GM12878 (cell line): ENCODE measurements around the gene SORBS2. TPM values are rescaled to one million over a fixed set of nuclear protein-coding genes. Genes with fewer than 3 reads are reported as not detected.

Source experiments
- ATAC-seq: fragments of 200-7000 bp; cut with Tn5 transposase; 3 replicates; pipeline ENCODE4 v1.9.1; 2020; ENCODE audit warnings: mild to moderate bottlenecking, moderate library complexity
- BruUV-seq: library from RNA; stranded (reverse); fragments of 400-500 nt; replicated peaks from 2 replicates; lab custom pipeline; 2021; lab: Mats Ljungman, UMichigan
- CTCF ChIA-PET: fragments of 300-600 bp; sonication (Branson Sonifier 250); formaldehyde crosslinking; extraction: SDS; loops from one replicate; lab custom pipeline; 2021; ENCODE audit warnings: inconsistent platforms; lab: Yijun Ruan, JAX
- POLR2A ChIA-PET: fragments of 350-600 bp; formaldehyde crosslinking; extraction: SDS; loops from one replicate; lab custom pipeline; 2021; ENCODE audit warnings: inconsistent platforms; lab: Charles Lee
- RAD21 ChIA-PET: fragments of 300-600 bp; sonication (Branson Sonifier 250); formaldehyde crosslinking; loops from one replicate; lab custom pipeline; 2023; ENCODE audit warnings: antibody characterized with exemption; ENCODE audit not compliant: unreplicated experiment; lab: Charles Lee
- SMC1A ChIA-PET: fragments of 300-600 bp; sonication (Branson Sonifier 250); formaldehyde crosslinking; loops from one replicate; lab custom pipeline; 2023; ENCODE audit not compliant: unreplicated experiment, uncharacterized antibody; lab: Charles Lee
- DNase-seq: peaks from one replicate; pipeline ENCODE4 v3.0.0-alpha.2; 2011; ENCODE audit warnings: low read depth, low spot score
- FAIRE-seq: peaks from 3 replicates; lab custom pipeline; 2011; peaks lifted over from hg19 to GRCh38; lab: Jason Lieb, UNC
- H2AFZ ChIP-seq: 2 replicates; pipeline ENCODE4 v1.6.0; 2011; ENCODE audit warnings: low read depth, low read length, control low read depth; ENCODE audit not compliant: control insufficient read depth
- H3K27ac ChIP-seq: 2 replicates; pipeline ENCODE4 v1.5.1; 2011; ENCODE audit warnings: control low read depth; ENCODE audit not compliant: control insufficient read depth, insufficient read depth
- H3K27me3 ChIP-seq, 2 experiments: replicated peaks in 1 of 2; 2 replicates each; pipeline versions ENCODE4 v1.6.0 to v1.6.1; 2011; ENCODE audit warnings: low read length in 1 of 2; ENCODE audit not compliant: control insufficient read depth in 2 of 2, insufficient read depth in 2 of 2
- H3K36me3 ChIP-seq, 2 experiments: 2 replicates each; pipeline ENCODE4 v1.5.1; 2011; ENCODE audit warnings: low read length in 1 of 2; ENCODE audit not compliant: control insufficient read depth in 2 of 2, insufficient read depth in 2 of 2
- H3K4me1 ChIP-seq: 2 replicates; pipeline ENCODE4 v1.6.1; 2011; ENCODE audit warnings: mild to moderate bottlenecking, low read length, moderate library complexity, mixed read lengths; ENCODE audit not compliant: control insufficient read depth, insufficient read depth
- H3K4me2 ChIP-seq: 2 replicates; pipeline ENCODE4 v1.6.0; 2011; ENCODE audit warnings: control low read depth; ENCODE audit not compliant: control insufficient read depth, insufficient read depth
- H3K4me3 ChIP-seq: fragments of 200-600 bp; sonication (generic); 2 replicates; pipeline ENCODE4 v1.5.1; 2016
- H3K79me2 ChIP-seq: 2 replicates; pipeline ENCODE4 v1.6.0; 2011; ENCODE audit warnings: low read length; ENCODE audit not compliant: control insufficient read depth, insufficient read depth
- H3K9ac ChIP-seq: 2 replicates; pipeline ENCODE4 v1.8.0; 2011; ENCODE audit warnings: low read length, control low read depth, mixed read lengths; ENCODE audit not compliant: control insufficient read depth, insufficient read depth
- H3K9me3 ChIP-seq: replicated peaks from 3 replicates; pipeline ENCODE4 v1.5.1; 2011; ENCODE audit warnings: mild to moderate bottlenecking, low read length; ENCODE audit not compliant: control insufficient read depth, insufficient read depth
- H4K20me1 ChIP-seq: 2 replicates; pipeline ENCODE4 v1.6.0; 2011; ENCODE audit not compliant: control insufficient read depth, insufficient read depth
- BACH1 ChIP-seq: fragments of 450-650 bp; IDR thresholded peaks from 2 replicates; pipeline ENCODE4 v1.6.1; 2017; ENCODE audit warnings: mild to moderate bottlenecking, borderline replicate concordance
- PAX5 ChIP-seq: IDR thresholded peaks from 2 replicates; pipeline ENCODE4 v1.6.1; 2011; ENCODE audit warnings: low read depth, low read length, borderline replicate concordance
- PML ChIP-seq: IDR thresholded peaks from 2 replicates; pipeline ENCODE4 v1.6.1; 2012; ENCODE audit warnings: low read length, inconsistent platforms
- POLR2AphosphoS5 ChIP-seq: IDR thresholded peaks from 2 replicates; pipeline ENCODE4 v1.6.1; 2011; ENCODE audit warnings: mild to moderate bottlenecking, low read length, inconsistent platforms
- SMAD1 ChIP-seq: fragments of 450-650 bp; IDR thresholded peaks from 2 replicates; pipeline ENCODE4 v1.6.1; 2018; ENCODE audit warnings: mild to moderate bottlenecking, low read depth; ENCODE audit not compliant: partially characterized antibody
- TCF12 ChIP-seq: IDR thresholded peaks from 2 replicates; pipeline ENCODE4 v1.6.1; 2011; ENCODE audit warnings: low read depth, mild to moderate bottlenecking, low read length
- ZNF384 ChIP-seq: IDR thresholded peaks from 2 replicates; pipeline ENCODE4 v1.6.1; 2012; ENCODE audit warnings: low read depth, mild to moderate bottlenecking, low read length, improper control_type of control experiment, borderline replicate concordance
- WGBS: methylation state at CpG from one replicate; pipeline ENCODE4 v1.1.6; 2016; ENCODE audit warnings: low lambda C conversion rate; ENCODE audit not compliant: insufficient replicate concordance, insufficient coverage; ENCODE audit errors: missing lambda C conversion rate; 5-methylcytosine and 5-hydroxymethylcytosine counted together
- in situ Hi-C: fragments of 300-500 bp; cut with MboI; formaldehyde crosslinking; loops from 9 replicates; pipeline ENCODE4 v1.14.3; 2018; ENCODE audit warnings: mixed read lengths
- intact Hi-C: fragments of 100-400 bp; cut with micrococcal nuclease; formaldehyde crosslinking; loops from one replicate; pipeline ENCODE4 v1.14.2; 2022; ENCODE audit not compliant: unreplicated experiment
- polyA plus RNA-seq, 11 experiments: library from polyadenylated mRNA; depleted of rRNA in 4 of 11; unstranded in 6 of 11; stranded (reverse) in 5 of 11; fragments of >200 nt; fragmentation: Nextera tagmentation in 4 of 11; fragmentation: Illumina TruSeq in 1 of 11; extraction: Ambion mirVana in 4 of 11; extraction: Trizol in 1 of 11; gene quantifications; 1 replicate in 1 of 11; 2 replicates in 10 of 11; pipeline versions ENCODE4 v1.2.1 to v1.2.3, GENCODE V29; 2011 to 2016; ENCODE audit warnings: inconsistent platforms in 2 of 11, missing spikeins in 2 of 11, low read depth in 1 of 11
- total RNA-seq, 4 experiments: library from RNA; depleted of rRNA in 3 of 4; stranded (reverse); fragments of >200 nt in 3 of 4; fragmentation: Illumina TruSeq in 1 of 4; extraction: Trizol in 1 of 4; gene quantifications; 2 replicates each; pipeline versions ENCODE4 v1.2.1 to v1.2.3, GENCODE V29; 2013 to 2021
- TF ChIP-seq, protein P1 (sequence below): fragments of 450-650 bp; IDR thresholded peaks from 2 replicates; pipeline ENCODE4 v1.6.1; 2017; ENCODE audit warnings: mild to moderate bottlenecking, moderate library complexity
- TF ChIP-seq, protein P2 (sequence below): fragments of 450-650 bp; conservative IDR thresholded peaks from 2 replicates; pipeline ENCODE4 v1.6.1; 2017; ENCODE audit warnings: mild to moderate bottlenecking, moderate library complexity

The SORBS2 gene
- total and polyA plus RNA-seq, 10 of the 15 experiments (the other 5 are each of a cell fraction or from before 2014, with no cell fraction given), result 0.06 to 3.0 (median 0.79) TPM

DNA sequence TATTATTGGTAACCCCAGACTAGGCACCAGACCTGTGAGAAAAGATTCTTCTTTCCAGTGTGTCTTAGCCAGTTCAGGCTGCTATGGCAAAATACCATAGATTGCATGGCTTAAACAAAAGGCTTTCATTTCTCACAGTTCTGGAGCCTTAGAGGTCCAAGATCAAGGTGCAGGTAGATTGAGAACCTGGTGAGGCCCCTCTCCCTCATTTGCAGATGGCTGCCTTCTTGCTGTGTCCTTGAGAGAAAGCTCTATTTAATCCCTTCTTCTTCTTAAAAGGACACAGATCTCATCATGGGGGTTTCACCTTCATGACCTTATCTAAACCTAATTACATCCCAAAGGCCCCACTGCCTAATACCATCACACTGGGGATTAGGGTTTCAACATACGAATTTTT, 273.2 kb downstream of the SORBS2 start (continued):
- TF ChIP-seq, protein P1, sequence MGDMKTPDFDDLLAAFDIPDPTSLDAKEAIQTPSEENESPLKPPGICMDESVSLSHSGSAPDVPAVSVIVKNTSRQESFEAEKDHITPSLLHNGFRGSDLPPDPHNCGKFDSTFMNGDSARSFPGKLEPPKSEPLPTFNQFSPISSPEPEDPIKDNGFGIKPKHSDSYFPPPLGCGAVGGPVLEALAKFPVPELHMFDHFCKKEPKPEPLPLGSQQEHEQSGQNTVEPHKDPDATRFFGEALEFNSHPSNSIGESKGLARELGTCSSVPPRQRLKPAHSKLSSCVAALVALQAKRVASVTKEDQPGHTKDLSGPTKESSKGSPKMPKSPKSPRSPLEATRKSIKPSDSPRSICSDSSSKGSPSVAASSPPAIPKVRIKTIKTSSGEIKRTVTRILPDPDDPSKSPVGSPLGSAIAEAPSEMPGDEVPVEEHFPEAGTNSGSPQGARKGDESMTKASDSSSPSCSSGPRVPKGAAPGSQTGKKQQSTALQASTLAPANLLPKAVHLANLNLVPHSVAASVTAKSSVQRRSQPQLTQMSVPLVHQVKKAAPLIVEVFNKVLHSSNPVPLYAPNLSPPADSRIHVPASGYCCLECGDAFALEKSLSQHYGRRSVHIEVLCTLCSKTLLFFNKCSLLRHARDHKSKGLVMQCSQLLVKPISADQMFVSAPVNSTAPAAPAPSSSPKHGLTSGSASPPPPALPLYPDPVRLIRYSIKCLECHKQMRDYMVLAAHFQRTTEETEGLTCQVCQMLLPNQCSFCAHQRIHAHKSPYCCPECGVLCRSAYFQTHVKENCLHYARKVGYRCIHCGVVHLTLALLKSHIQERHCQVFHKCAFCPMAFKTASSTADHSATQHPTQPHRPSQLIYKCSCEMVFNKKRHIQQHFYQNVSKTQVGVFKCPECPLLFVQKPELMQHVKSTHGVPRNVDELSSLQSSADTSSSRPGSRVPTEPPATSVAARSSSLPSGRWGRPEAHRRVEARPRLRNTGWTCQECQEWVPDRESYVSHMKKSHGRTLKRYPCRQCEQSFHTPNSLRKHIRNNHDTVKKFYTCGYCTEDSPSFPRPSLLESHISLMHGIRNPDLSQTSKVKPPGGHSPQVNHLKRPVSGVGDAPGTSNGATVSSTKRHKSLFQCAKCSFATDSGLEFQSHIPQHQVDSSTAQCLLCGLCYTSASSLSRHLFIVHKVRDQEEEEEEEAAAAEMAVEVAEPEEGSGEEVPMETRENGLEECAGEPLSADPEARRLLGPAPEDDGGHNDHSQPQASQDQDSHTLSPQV, result no peak
- TF ChIP-seq PML (no peak), POLR2AphosphoS5 (no peak)

DNA sequence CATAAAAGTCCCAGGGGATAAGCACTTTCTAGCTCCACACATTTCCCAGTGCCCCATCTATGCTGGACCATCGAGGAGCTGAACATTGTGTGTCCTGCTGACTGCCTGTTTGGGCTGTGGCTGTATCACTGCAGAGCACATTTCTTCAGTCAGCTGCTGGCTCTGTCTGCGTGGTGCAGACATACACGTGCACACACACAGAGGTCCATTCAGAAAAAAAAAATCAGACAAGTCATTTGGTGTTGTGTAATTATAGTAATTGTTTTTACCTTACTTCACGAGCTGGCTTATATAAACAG, 275.6 kb downstream of the SORBS2 start:
- H3K79me2 ChIP-seq, result no peaks in the 10 kb centered on the region
- no TSS peak for BruUV-seq
- peaks cover 4 to 6% of the 10 kb centered on the region in 2 experiments; a peak in 3 of 4 replicates for H3K27me3 ChIP-seq
- ChIA-PET CTCF (no interaction called here), POLR2A (no interaction called here), SMC1A (no interaction called here), RAD21 (no interaction called here)
- H3K4me2 ChIP-seq, result no peak overlapping the region
- FAIRE-seq (no peak), ATAC-seq (no peak), DNase-seq (no peak)
- intact Hi-C loops (no loop called here), in situ Hi-C loops (no loop called here)
- H3K4me3 ChIP-seq, result no peak overlapping the region
- no peaks in the 10 kb centered on the region for H3K9me3 ChIP-seq
- no peaks in the 10 kb centered on the region for H3K36me3 ChIP-seq
- H2AFZ ChIP-seq, result no peak overlapping the region
- WGBS, result 2% methylated on average over 4 of the region's 4 CpGs
- no peaks in the 10 kb centered on the region for H4K20me1 ChIP-seq
- H3K27ac ChIP-seq, result no peak overlapping the region
- TF ChIP-seq TCF12 (no peak), PAX5 (no peak), ZNF384 (no peak), BACH1 (no peak), SMAD1 (no peak)
- TF ChIP-seq, protein P2, sequence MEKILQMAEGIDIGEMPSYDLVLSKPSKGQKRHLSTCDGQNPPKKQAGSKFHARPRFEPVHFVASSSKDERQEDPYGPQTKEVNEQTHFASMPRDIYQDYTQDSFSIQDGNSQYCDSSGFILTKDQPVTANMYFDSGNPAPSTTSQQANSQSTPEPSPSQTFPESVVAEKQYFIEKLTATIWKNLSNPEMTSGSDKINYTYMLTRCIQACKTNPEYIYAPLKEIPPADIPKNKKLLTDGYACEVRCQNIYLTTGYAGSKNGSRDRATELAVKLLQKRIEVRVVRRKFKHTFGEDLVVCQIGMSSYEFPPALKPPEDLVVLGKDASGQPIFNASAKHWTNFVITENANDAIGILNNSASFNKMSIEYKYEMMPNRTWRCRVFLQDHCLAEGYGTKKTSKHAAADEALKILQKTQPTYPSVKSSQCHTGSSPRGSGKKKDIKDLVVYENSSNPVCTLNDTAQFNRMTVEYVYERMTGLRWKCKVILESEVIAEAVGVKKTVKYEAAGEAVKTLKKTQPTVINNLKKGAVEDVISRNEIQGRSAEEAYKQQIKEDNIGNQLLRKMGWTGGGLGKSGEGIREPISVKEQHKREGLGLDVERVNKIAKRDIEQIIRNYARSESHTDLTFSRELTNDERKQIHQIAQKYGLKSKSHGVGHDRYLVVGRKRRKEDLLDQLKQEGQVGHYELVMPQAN, result no peak
- H3K9ac ChIP-seq, result no peak overlapping the region
- no peaks in the 10 kb centered on the region for H3K4me1 ChIP-seq
